GM13977 (cell line): Measurements from ENCODE around the gene REST.
A peak's percentile ranks its signal among the peaks of the same experiment; 100 is the strongest.

Experiments
- DNase-seq: peaks from one replicate; pipeline ENCODE4 v3.0.0; 2012; ENCODE audit warnings: low spot score
- CTCF ChIP-seq: IDR thresholded peaks from 2 replicates; pipeline ENCODE4 v1.5.1; 2012; ENCODE audit warnings: mild to moderate bottlenecking, control low read depth; ENCODE audit not compliant: insufficient read depth; ENCODE audit errors: extremely low read depth, missing control alignments
- in situ Hi-C: fragments of 300-500 bp; cut with MboI; formaldehyde crosslinking; loops from one replicate; pipeline ENCODE4 v1.12.0; 2022; ENCODE audit warnings: low sequenced_read_pairs, low pct_unique_long_range_greater_than_20kb, mixed read lengths, inconsistent platforms; ENCODE audit not compliant: unreplicated experiment

The REST gene

GRCh38 chr4:56976837-56977320 lies 69.2 kb downstream of the REST start:
- in situ Hi-C loops, result no loop called here
- peak; percentile 58 for DNase-seq
- no peak for TF ChIP-seq CTCF

- peak; percentile 94 for DNase-seq
- no peak for TF ChIP-seq CTCF
- in situ Hi-C loops, result no loop called here
Measured at GRCh38 chr4:56977321-56978012, 69.8 kb downstream of the REST start, which contains the start of gene NOA1. NOA1 (minus strand) TSS chr4:56977606; CDS start chr4:56977585, 21 bp downstream.

GRCh38 chr4:56978750-56979303 lies 71.1 kb downstream of the REST start, which contains the start of gene POLR2B:
POLR2B (plus strand) TSS chr4:56978896; CDS start chr4:56978986, 90 bp downstream.
- DNase-seq, result peak; percentile 87
- in situ Hi-C loops, result no loop called here
- no peak for TF ChIP-seq CTCF

- DNase-seq, result no peak
- TF ChIP-seq CTCF, result no peak
Measured at GRCh38 chr4:56979421-56980072, 71.8 kb downstream of the REST start.

GRCh38 chr4:56981795-56982201 lies 74.1 kb downstream of the REST start:
- DNase-seq, result no peak
- in situ Hi-C loops, result no loop called here
- TF ChIP-seq CTCF, result no peak

More at GRCh38 chr4:56979421-56980072, 71.8 kb downstream of the REST start:
- in situ Hi-C loops, result no loop called here

- no peak for DNase-seq
- in situ Hi-C loops, result no loop called here
- no peak for TF ChIP-seq CTCF
Measured at GRCh38 chr4:56986192-56986591, 78.5 kb downstream of the REST start.
